H1 (cell line): ENCODE measurements around the gene NKAIN2. TPM values are rescaled to one million over a fixed set of nuclear protein-coding genes. Genes with fewer than 3 reads are reported as not detected.
A peak's percentile ranks its signal among the peaks of the same experiment; 100 is the strongest.

Experiments used
- CTCF ChIA-PET: fragments of 300-600 bp; sonication (Branson Sonifier 250); formaldehyde crosslinking; loops from one replicate; lab custom pipeline; 2021; ENCODE audit not compliant: partially characterized antibody; lab: Charles Lee
- POLR2A ChIA-PET: fragments of 300-600 bp; sonication (Branson Sonifier 250); formaldehyde crosslinking; loops from one replicate; lab custom pipeline; 2021; ENCODE audit warnings: inconsistent platforms; ENCODE audit not compliant: partially characterized antibody; lab: Charles Lee
- DNase-seq, 2 experiments: peaks; one replicate each; pipeline versions ENCODE4 v3.0.0 to v3.0.0-alpha.2; 2010 to 2022; ENCODE audit warnings: low spot score in 2 of 2, low read depth in 1 of 2, mixed read lengths in 1 of 2
- FAIRE-seq: peaks from 2 replicates; lab custom pipeline; 2011; peaks lifted over from hg19 to GRCh38; lab: Jason Lieb, UNC
- H2AFZ ChIP-seq: 2 replicates; pipeline ENCODE4 v1.8.1; 2012; ENCODE audit warnings: low read length, inconsistent platforms
- H2AK5ac ChIP-seq: 2 replicates; pipeline ENCODE4 v1.6.1; 2013; ENCODE audit warnings: low read depth, low read length
- H2BK120ac ChIP-seq: replicated peaks from 2 replicates; pipeline ENCODE3; 2013; ENCODE audit warnings: low read depth, low read length, inconsistent platforms
- H2BK12ac ChIP-seq: 2 replicates; pipeline ENCODE4 v1.6.1; 2013; ENCODE audit warnings: low read depth, low read length
- H2BK15ac ChIP-seq: 2 replicates; pipeline ENCODE4 v1.6.1; 2013; ENCODE audit warnings: low read length
- H2BK20ac ChIP-seq: 2 replicates; pipeline ENCODE4 v1.6.1; 2013; ENCODE audit warnings: low read length
- H2BK5ac ChIP-seq: 2 replicates; pipeline ENCODE4 v1.6.1; 2013; ENCODE audit warnings: low read depth, low read length
- H3K14ac ChIP-seq: 2 replicates; pipeline ENCODE4 v1.6.1; 2013; ENCODE audit warnings: inconsistent platforms; ENCODE audit not compliant: insufficient read length
- H3K18ac ChIP-seq: 2 replicates; pipeline ENCODE4 v1.6.1; 2013; ENCODE audit warnings: low read length; ENCODE audit errors: extremely low read depth
- H3K23ac ChIP-seq: 2 replicates; pipeline ENCODE4 v1.6.1; 2013; ENCODE audit warnings: inconsistent platforms; ENCODE audit not compliant: insufficient read length
- H3K23me2 ChIP-seq: 2 replicates; pipeline ENCODE4 v1.6.1; 2013; ENCODE audit warnings: low read depth, low read length
- H3K27ac ChIP-seq: 2 replicates; pipeline ENCODE4 v1.6.1; 2011; ENCODE audit warnings: low read depth, low read length, inconsistent platforms
- H3K27me3 ChIP-seq, 4 experiments: replicated peaks in 1 of 4; 1 replicate in 1 of 4; 2 replicates in 3 of 4; pipeline versions ENCODE4 v1.6.1 to v1.8.1; 2011 to 2013; ENCODE audit warnings: low read length in 3 of 4, mild to moderate bottlenecking in 3 of 4, inconsistent platforms in 2 of 4, mixed read lengths in 2 of 4, moderate library complexity in 1 of 4; ENCODE audit not compliant: control insufficient read depth in 3 of 4, insufficient read depth in 3 of 4; ENCODE audit errors: extremely low read depth in 1 of 4
- H3K36me3 ChIP-seq, 4 experiments: 2 replicates each; pipeline versions ENCODE4 v1.6.1 to v1.8.1; 2011 to 2013; ENCODE audit warnings: mild to moderate bottlenecking in 4 of 4, low read length in 3 of 4, moderate library complexity in 2 of 4, control low read depth in 1 of 4, inconsistent platforms in 1 of 4; ENCODE audit not compliant: insufficient read depth in 4 of 4, control insufficient read depth in 2 of 4
- H3K4ac ChIP-seq: replicated peaks from 2 replicates; pipeline ENCODE3; 2013; ENCODE audit warnings: low read length, low read depth, mixed read lengths, inconsistent platforms; ENCODE audit not compliant: insufficient read length
- H3K4me1 ChIP-seq, 4 experiments: replicated peaks in 1 of 4; 1 replicate in 1 of 4; 2 replicates in 3 of 4; pipeline versions ENCODE4 v1.6.1 to v1.8.1; 2011 to 2013; ENCODE audit warnings: low read length in 3 of 4, inconsistent platforms in 2 of 4, mixed read lengths in 1 of 4; ENCODE audit not compliant: insufficient read depth in 4 of 4, control insufficient read depth in 3 of 4
- H3K4me2 ChIP-seq, 2 experiments: 2 replicates each; pipeline versions ENCODE4 v1.6.1 to v1.8.1; 2011 to 2013; ENCODE audit warnings: low read depth in 2 of 2, low read length in 2 of 2, control low read depth in 1 of 2, inconsistent platforms in 1 of 2, mild to moderate bottlenecking in 1 of 2; ENCODE audit not compliant: insufficient read depth in 1 of 2
- H3K4me3 ChIP-seq, 4 experiments: fragments of 200-600, 300-600 bp in 1 of 4; sonication (generic), shearing (Covaris generic), sonication (Bioruptor Twin) in 1 of 4; 2 replicates each; pipeline versions ENCODE4 v1.5.1 to v1.8.1; 2011 to 2016; ENCODE audit warnings: low read length in 4 of 4, low read depth in 3 of 4, control low read depth in 2 of 4, inconsistent platforms in 2 of 4, mild to moderate bottlenecking in 2 of 4, mixed read lengths in 1 of 4, moderate library complexity in 1 of 4; ENCODE audit not compliant: insufficient read depth in 2 of 4; ENCODE audit errors: extremely low read depth in 1 of 4
- H3K56ac ChIP-seq: replicated peaks from 2 replicates; pipeline ENCODE3; 2013; ENCODE audit warnings: low read depth, mild to moderate bottlenecking, mixed read lengths, low read length, inconsistent platforms; ENCODE audit not compliant: insufficient read length
- H3K79me1 ChIP-seq: 2 replicates; pipeline ENCODE4 v1.6.1; 2013; ENCODE audit warnings: low read depth, low read length, control low read depth
- H3K79me2 ChIP-seq, 2 experiments: 2 replicates each; pipeline versions ENCODE4 v1.6.1 to v1.8.1; 2012 to 2013; ENCODE audit warnings: low read length in 2 of 2, mild to moderate bottlenecking in 2 of 2, inconsistent platforms in 1 of 2; ENCODE audit not compliant: insufficient read depth in 2 of 2, control insufficient read depth in 1 of 2
- H3K9ac ChIP-seq, 4 experiments: replicated peaks in 1 of 4; 1 replicate in 1 of 4; 2 replicates in 3 of 4; pipeline versions ENCODE4 v1.6.1 to v1.8.1; 2011 to 2013; ENCODE audit warnings: low read depth in 3 of 4, low read length in 3 of 4, control low read depth in 2 of 4, mild to moderate bottlenecking in 2 of 4, moderate library complexity in 2 of 4, inconsistent platforms in 1 of 4; ENCODE audit errors: extremely low read depth in 1 of 4
- H3K9me3 ChIP-seq, 2 experiments: 2 replicates each; pipeline versions ENCODE4 v1.6.1 to v1.8.1; 2012 to 2013; ENCODE audit warnings: mild to moderate bottlenecking in 2 of 2, moderate library complexity in 2 of 2, control low read depth in 1 of 2, inconsistent platforms in 1 of 2, low read depth in 1 of 2, low read length in 1 of 2, mixed read lengths in 1 of 2; ENCODE audit not compliant: insufficient read depth in 2 of 2
- H4K20me1 ChIP-seq, 2 experiments: replicated peaks in 1 of 2; 2 replicates each; pipeline versions ENCODE3 to v1.8.1; 2011 to 2013; ENCODE audit warnings: inconsistent platforms in 2 of 2, low read length in 2 of 2, mild to moderate bottlenecking in 1 of 2; ENCODE audit not compliant: insufficient read depth in 2 of 2, control insufficient read depth in 1 of 2
- H4K5ac ChIP-seq: 2 replicates; pipeline ENCODE4 v1.6.1; 2013; ENCODE audit warnings: low read length, low read depth, mixed read lengths, inconsistent platforms; ENCODE audit not compliant: insufficient read length
- H4K8ac ChIP-seq: 2 replicates; pipeline ENCODE4 v1.8.0; 2013; ENCODE audit warnings: mild to moderate bottlenecking, moderate library complexity, low read length, inconsistent platforms; ENCODE audit not compliant: insufficient read depth; ENCODE audit errors: extremely low read depth
- H4K91ac ChIP-seq: replicated peaks from 2 replicates; pipeline ENCODE3; 2013; ENCODE audit warnings: low read length, mixed read lengths, inconsistent platforms; ENCODE audit not compliant: insufficient read length
- BACH1 ChIP-seq: IDR thresholded peaks from 2 replicates; pipeline ENCODE4 v1.6.1; 2012; ENCODE audit warnings: low read length, improper control_type of control experiment
- CEBPB ChIP-seq: IDR thresholded peaks from 2 replicates; pipeline ENCODE4 v1.6.1; 2012; ENCODE audit warnings: low read depth, low read length
- EZH2 ChIP-seq: fragments of 200-600 bp; sonication (generic); IDR thresholded peaks from 2 replicates; pipeline ENCODE4 v1.7.1; 2012; ENCODE audit warnings: low read depth, mild to moderate bottlenecking, moderate library complexity, low read length, inconsistent platforms; ENCODE audit not compliant: severe bottlenecking
- HDAC6 ChIP-seq: IDR thresholded peaks from one replicate; pipeline ENCODE4 v1.7.1; 2012; ENCODE audit warnings: low read depth, mild to moderate bottlenecking, inconsistent platforms, low read length, moderate library complexity
- JUN ChIP-seq: IDR thresholded peaks from 2 replicates; pipeline ENCODE4 v1.6.1; 2011; ENCODE audit warnings: low read depth, mild to moderate bottlenecking, improper control_type of control experiment, low read length
- MAFK ChIP-seq: IDR thresholded peaks from 2 replicates; pipeline ENCODE4 v1.6.1; 2012; ENCODE audit warnings: low read depth, mild to moderate bottlenecking, improper control_type of control experiment, low read length
- WGBS, 2 experiments: shearing (Covaris generic) in 1 of 2; methylation state at CpG; one replicate each; pipeline versions ENCODE4 v1.1.6 to v1.1.7; 2013 to 2015; ENCODE audit warnings: low lambda C conversion rate in 2 of 2, mixed read lengths in 2 of 2, inconsistent platforms in 1 of 2, low coverage in 1 of 2, missing lambda C conversion rate in 1 of 2; ENCODE audit not compliant: insufficient replicate concordance in 2 of 2, insufficient coverage in 1 of 2, insufficient read length in 1 of 2; ENCODE audit errors: extremely low coverage in 1 of 2, missing lambda C conversion rate in 1 of 2; 5-methylcytosine and 5-hydroxymethylcytosine counted together
- polyA plus RNA-seq, 7 experiments: library from polyadenylated mRNA; depleted of rRNA in 3 of 7; stranded (reverse) in 5 of 7; unstranded in 2 of 7; fragments of >200 nt in 5 of 7; fragments of 200-250 nt in 2 of 7; gene quantifications; 1 replicate in 5 of 7; 2 replicates in 1 of 7; 4 replicates in 1 of 7; pipeline versions ENCODE4 v1.2.1 to v1.2.3, GENCODE V29; 2011 to 2013; ENCODE audit warnings: missing spikeins in 2 of 7, mixed read lengths in 2 of 7
- total RNA-seq: library from RNA; stranded (reverse); fragmentation: NEBNext Ultra II Directional; extraction: Animal tissue kit (Norgen Biotek cat#: 25700); gene quantifications from 2 replicates; pipeline ENCODE4 v1.2.1, GENCODE V29; 2021

The NKAIN2 gene
- total and polyA plus RNA-seq, 2 of the 8 experiments (the other 6 are each of a cell fraction or from before 2014, with no cell fraction given), result 0.20 to 0.34 TPM

GRCh38 chr6:123962508-123962907 lies 158.8 kb downstream of the NKAIN2 start:
- no peak for FAIRE-seq

More at GRCh38 chr6:123962508-123962907, 158.8 kb downstream of the NKAIN2 start:
- no peak overlapping the region for H2BK5ac ChIP-seq
- H4K20me1 ChIP-seq, result no peaks in the 10 kb centered on the region
- H3K18ac ChIP-seq, result no peak overlapping the region
- POLR2A ChIA-PET, result no interaction called here
- TF ChIP-seq EZH2 (no peak), HDAC6 (no peak), CEBPB (no peak), BACH1 (peak; percentile 89), MAFK (peak; percentile 55; the same call in 1 of the 2 replicates), JUN (no peak)
- no peak overlapping the region for H3K4me3 ChIP-seq
- no peak overlapping the region for H3K4ac ChIP-seq
- no peak overlapping the region for H2BK15ac ChIP-seq
- no peak overlapping the region for H3K23ac ChIP-seq
- no peak overlapping the region for H4K5ac ChIP-seq
- H3K4me2 ChIP-seq, result no peak overlapping the region
- H3K27me3 ChIP-seq, result no peaks in the 10 kb centered on the region
- H3K9me3 ChIP-seq, result no peaks in the 10 kb centered on the region
- no peak overlapping the region for H3K14ac ChIP-seq
- no peak overlapping the region for H4K8ac ChIP-seq
- no peaks in the 10 kb centered on the region; a peak in 1 of 8 replicates for H3K36me3 ChIP-seq
- H3K27ac ChIP-seq, result no peak overlapping the region
- no peak for DNase-seq
- H2BK12ac ChIP-seq, result peak overlapping the region; percentile 82; the same call in 1 of the 2 replicates
- H3K4me1 ChIP-seq, result no peaks in the 10 kb centered on the region; a peak in 1 of 7 replicates
- H3K79me2 ChIP-seq, result no peaks in the 10 kb centered on the region
- no peak overlapping the region for H2AK5ac ChIP-seq
- CTCF ChIA-PET, result interaction anchor here (2.3 kb wide), 1 partner anchor 113 kb away, joined by 7 read pairs; no protein-coding TSS in a partner anchor
- H2BK20ac ChIP-seq, result no peak overlapping the region
- no peak overlapping the region for H3K9ac ChIP-seq
- H2BK120ac ChIP-seq, result no peak overlapping the region
- no peaks in the 10 kb centered on the region; the same call in 1 of the 2 replicates for H3K23me2 ChIP-seq
- no peaks in the 10 kb centered on the region for H3K79me1 ChIP-seq
- WGBS, 2 experiments, result 93% methylated on average over 11 of the region's 11 CpGs; no CpG with 5 or more reads in 1 of the 2 experiments
- 0 out of 2 replicates have a peak overlapping the region, but pooled peaks have one; percentile 18 for H2AFZ ChIP-seq
- H4K91ac ChIP-seq, result no peak overlapping the region
- H3K56ac ChIP-seq, result no peak overlapping the region
